HEK293T (cell line): ENCODE measurements around the gene MVB12B.

ENCODE experiments used
- ARNT ChIP-seq: fragments of 450-650 bp; IDR thresholded peaks from 2 replicates; pipeline ENCODE4 v1.6.1; 2017; ENCODE audit warnings: mild to moderate bottlenecking
- ELF4 ChIP-seq: fragments of 450-650 bp; IDR thresholded peaks from 2 replicates; pipeline ENCODE4 v1.6.1; 2017; ENCODE audit warnings: antibody characterized with exemption
- FOXK2 ChIP-seq: fragments of 450-650 bp; IDR thresholded peaks from 2 replicates; pipeline ENCODE4 v1.6.1; 2016; ENCODE audit warnings: mild to moderate bottlenecking
- HDGF ChIP-seq: fragments of 450-650 bp; IDR thresholded peaks from 2 replicates; pipeline ENCODE4 v1.6.1; 2017; ENCODE audit warnings: antibody characterized with exemption, borderline replicate concordance
- PKNOX1 ChIP-seq: fragments of 450-650 bp; IDR thresholded peaks from 2 replicates; pipeline ENCODE4 v1.6.1; 2016
- ZNF384 ChIP-seq: fragments of 450-650 bp; IDR thresholded peaks from 2 replicates; pipeline ENCODE4 v1.6.1; 2016

- TF ChIP-seq ZNF384 (no peak), HDGF (no peak), ELF4 (no peak), FOXK2 (no peak), PKNOX1 (no peak), ARNT (no peak)
Observed at GRCh38 chr9:126494746-126495145, 168.1 kb downstream of the MVB12B start.
